Astrocyte of the hippocampus (primary cell): ENCODE measurements around the gene TTLL9.

Experiments
- DNase-seq: peaks from one replicate; pipeline ENCODE4 v3.0.0; 2011; ENCODE audit warnings: low read depth, low spot score

The TTLL9 gene

GRCh38 chr20:31945319-31945718 is 74.9 kb downstream of the TTLL9 start:
- no peak for DNase-seq

GRCh38 chr20:31945785-31946184 is 75.4 kb downstream of the TTLL9 start:
- no peak for DNase-seq

GRCh38 chr20:31948008-31948407 is 77.6 kb downstream of the TTLL9 start:
- DNase-seq = no peak

GRCh38 chr20:31949877-31950646 is 79.6 kb downstream of the TTLL9 start:
- no peak for DNase-seq

GRCh38 chr20:31951203-31951529 is 80.7 kb downstream of the TTLL9 start:
- no peak for DNase-seq

- peak; percentile 99 for DNase-seq
Observed at GRCh38 chr20:31951530-31952453, 81.4 kb downstream of the TTLL9 start, which contains the start of gene PDRG1. PDRG1 (minus strand) TSS chr20:31952046; CDS start chr20:31951961, 85 bp downstream.

- no peak for DNase-seq
Observed at GRCh38 chr20:31953556-31954148, 83.2 kb downstream of the TTLL9 start.

- DNase-seq = no peak
Observed at GRCh38 chr20:31954500-31954899, 84.1 kb downstream of the TTLL9 start.

GRCh38 chr20:31956556-31957526 is 86.4 kb downstream of the TTLL9 start:
- DNase-seq = no peak

- no peak for DNase-seq
Observed at GRCh38 chr20:31962761-31963160, 92.3 kb downstream of the TTLL9 start.

- DNase-seq = no peak
Observed at GRCh38 chr20:31963889-31964288, 93.5 kb downstream of the TTLL9 start.

- DNase-seq = no peak
Observed at GRCh38 chr20:31966991-31967655, 96.7 kb downstream of the TTLL9 start.

- no peak for DNase-seq
Observed at GRCh38 chr20:31967830-31968249, 97.4 kb downstream of the TTLL9 start, which contains the start of gene XKR7. XKR7 (plus strand) TSS chr20:31968151; CDS start chr20:31968176, 25 bp downstream.

GRCh38 chr20:31968291-31969126 is 98.1 kb downstream of the TTLL9 start:
- DNase-seq = peak; percentile 91

GRCh38 chr20:31969991-31970390 is 99.6 kb downstream of the TTLL9 start:
- no peak for DNase-seq

- no peak for DNase-seq
Observed at GRCh38 chr20:31972471-31973021, 102.1 kb downstream of the TTLL9 start.

GRCh38 chr20:31974296-31974695 is 103.9 kb downstream of the TTLL9 start:
- no peak for DNase-seq

GRCh38 chr20:31974951-31975487 is 104.6 kb downstream of the TTLL9 start:
- no peak for DNase-seq

- DNase-seq = no peak
Observed at GRCh38 chr20:31975874-31976273, 105.4 kb downstream of the TTLL9 start.
